OCI-LY7 (cell line): ENCODE data around the gene VCX3A. TPM values are rescaled to one million over a fixed set of nuclear protein-coding genes. Genes with fewer than 3 reads are reported as not detected.

Experiments
- BruUV-seq: library from RNA; stranded (reverse); fragments of 400-500 nt; replicated peaks from 2 replicates; lab custom pipeline; 2021; lab: Mats Ljungman, UMichigan
- CTCF ChIA-PET: fragments of 300-600 bp; sonication (Branson Sonifier 250); formaldehyde crosslinking; loops from one replicate; lab custom pipeline; 2022; ENCODE audit warnings: antibody characterized with exemption; ENCODE audit not compliant: unreplicated experiment; lab: Charles Lee
- POLR2A ChIA-PET: fragments of 300-600 bp; sonication (Branson Sonifier 250); formaldehyde crosslinking; loops from one replicate; lab custom pipeline; 2022; ENCODE audit warnings: antibody characterized with exemption; lab: Charles Lee
- DNase-seq: peaks from one replicate; pipeline ENCODE4 v3.0.0-alpha.2; 2015; ENCODE audit warnings: low spot score
- H2AFZ ChIP-seq: fragments of 200-600 bp; sonication (generic), shearing (Covaris generic); 2 replicates; pipeline ENCODE4 v1.6.1; 2014; ENCODE audit warnings: mild to moderate bottlenecking, antibody characterized with exemption, low read length, moderate library complexity
- H3K27ac ChIP-seq: fragments of 200-600 bp; sonication (generic); 2 replicates; pipeline ENCODE4 v1.5.1; 2014; ENCODE audit warnings: mixed run types, low read depth, mild to moderate bottlenecking, moderate library complexity, low read length, inconsistent platforms; ENCODE audit not compliant: poor library complexity, severe bottlenecking
- H3K36me3 ChIP-seq: fragments of 200-600 bp; sonication (generic); 2 replicates; pipeline ENCODE4 v1.6.1; 2014; ENCODE audit warnings: mild to moderate bottlenecking, antibody characterized with exemption, low read length, moderate library complexity, mixed read lengths; ENCODE audit not compliant: insufficient read depth
- H3K4me1 ChIP-seq: fragments of 200-600 bp; sonication (generic); 2 replicates; pipeline ENCODE4 v1.5.1; 2014; ENCODE audit warnings: mild to moderate bottlenecking, low read length; ENCODE audit not compliant: insufficient read depth, poor library complexity, severe bottlenecking
- H3K4me2 ChIP-seq: fragments of 200-600 bp; sonication (generic); 2 replicates; pipeline ENCODE4 v1.6.1; 2014; ENCODE audit warnings: mild to moderate bottlenecking, low read length
- H3K4me3 ChIP-seq: fragments of 200-600 bp; sonication (generic); 2 replicates; pipeline ENCODE4 v1.5.1; 2014; ENCODE audit warnings: mild to moderate bottlenecking, low read depth, low read length; ENCODE audit not compliant: poor library complexity, severe bottlenecking
- H3K79me2 ChIP-seq: fragments of 200-600 bp; sonication (generic); 2 replicates; pipeline ENCODE4 v1.6.1; 2016; ENCODE audit warnings: low read depth, mild to moderate bottlenecking, low read length, moderate library complexity, mixed read lengths; ENCODE audit not compliant: insufficient read depth
- H3K9me2 ChIP-seq: fragments of 200-600 bp; sonication (generic); 2 replicates; pipeline ENCODE4 v1.6.1; 2016; ENCODE audit warnings: mild to moderate bottlenecking, low read length, mixed read lengths; ENCODE audit not compliant: insufficient read depth
- H3K9me3 ChIP-seq: fragments of 200-600 bp; sonication (generic); 2 replicates; pipeline ENCODE4 v1.6.1; 2014; ENCODE audit warnings: mild to moderate bottlenecking, mixed run types, low read length, mixed read lengths
- H4K20me1 ChIP-seq: fragments of 200-600 bp; sonication (generic); 2 replicates; pipeline ENCODE4 v1.6.1; 2014; ENCODE audit warnings: mild to moderate bottlenecking, antibody characterized with exemption, low read length, moderate library complexity, mixed read lengths; ENCODE audit not compliant: insufficient read depth
- CTCF ChIP-seq: fragments of 200-600 bp; sonication (generic); conservative IDR thresholded peaks from 2 replicates; pipeline ENCODE4 v1.5.1; 2014; ENCODE audit warnings: mild to moderate bottlenecking, antibody characterized with exemption, low read length, moderate library complexity, mixed read lengths
- EZH2phosphoT487 ChIP-seq: fragments of 200-600 bp; sonication (generic); IDR thresholded peaks from 2 replicates; pipeline ENCODE4 v1.6.1; 2018; ENCODE audit warnings: low read depth, borderline replicate concordance, mild to moderate bottlenecking, mixed run types, antibody characterized with exemption, low read length, moderate library complexity, mixed read lengths
- intact Hi-C: fragments of 100-400 bp; cut with micrococcal nuclease; formaldehyde crosslinking; loops from one replicate; pipeline ENCODE4 v1.10.0; 2022; ENCODE audit not compliant: unreplicated experiment
- total RNA-seq, 2 experiments: library from RNA; depleted of rRNA in 1 of 2; stranded (reverse); fragments of >200 nt in 1 of 2; shearing (Covaris generic) in 1 of 2; gene quantifications; 2 replicates each; pipeline ENCODE4 v1.2.3, GENCODE V29; 2014 to 2022

The VCX3A gene
- total RNA-seq, 2 experiments from 2014 or later: not detected

GRCh38 chrX:6558979-6559378 is 24.1 kb upstream of the VCX3A start:
- CTCF ChIA-PET: no interaction called here
- TF ChIP-seq EZH2phosphoT487 (no peak), CTCF (no peak)
- no peaks in the 10 kb centered on the region for H4K20me1 ChIP-seq
- H3K4me2 ChIP-seq: no peak overlapping the region
- H3K9me3 ChIP-seq: no peaks in the 10 kb centered on the region
- no peaks in the 10 kb centered on the region for H3K36me3 ChIP-seq
- H3K79me2 ChIP-seq: no peaks in the 10 kb centered on the region
- H2AFZ ChIP-seq: no peak overlapping the region
- no peaks in the 10 kb centered on the region for H3K9me2 ChIP-seq
- H3K27ac ChIP-seq: no peak overlapping the region
- POLR2A ChIA-PET: no interaction called here
- intact Hi-C loops: no loop called here
- BruUV-seq: no TSS peak
- DNase-seq: no peak
- H3K4me1 ChIP-seq: no peaks in the 10 kb centered on the region
- H3K4me3 ChIP-seq: no peak overlapping the region

- H2AFZ ChIP-seq: no peak overlapping the region
- no peaks in the 10 kb centered on the region for H3K79me2 ChIP-seq
- POLR2A ChIA-PET: no interaction called here
- H3K9me3 ChIP-seq: no peaks in the 10 kb centered on the region
- no peaks in the 10 kb centered on the region for H3K4me1 ChIP-seq
- H3K36me3 ChIP-seq: no peaks in the 10 kb centered on the region
- H3K9me2 ChIP-seq: no peaks in the 10 kb centered on the region
- BruUV-seq: no TSS peak
- H4K20me1 ChIP-seq: no peaks in the 10 kb centered on the region
- CTCF ChIA-PET: no interaction called here
- no peak overlapping the region for H3K27ac ChIP-seq
- H3K4me3 ChIP-seq: no peak overlapping the region
- intact Hi-C loops: no loop called here
- no peak for TF ChIP-seq EZH2phosphoT487
- no peak for TF ChIP-seq CTCF
- no peak overlapping the region for H3K4me2 ChIP-seq
- no peak for DNase-seq
Measured at GRCh38 chrX:6557690-6558089, 22.8 kb upstream of the VCX3A start.

- POLR2A ChIA-PET: no interaction called here
- intact Hi-C loops: no loop called here
- Histone ChIP-seq H3K79me2 (no peaks in the 10 kb centered on the region), H3K36me3 (no peaks in the 10 kb centered on the region), H3K4me2 (no peak overlapping the region), H3K9me2 (no peaks in the 10 kb centered on the region), H2AFZ (no peak overlapping the region), H4K20me1 (no peaks in the 10 kb centered on the region), H3K9me3 (no peaks in the 10 kb centered on the region), H3K4me1 (no peaks in the 10 kb centered on the region), H3K4me3 (no peak overlapping the region), H3K27ac (no peak overlapping the region)
- TF ChIP-seq CTCF: no peak
- no peak for TF ChIP-seq EZH2phosphoT487
- CTCF ChIA-PET: no interaction called here
- no peak for DNase-seq
- no TSS peak for BruUV-seq
Measured at GRCh38 chrX:6550999-6551398, 16.1 kb upstream of the VCX3A start.
